Loucy (cell line): ENCODE data around the gene FHAD1.

Experiments used
- H2AFZ ChIP-seq: fragments of 200-600 bp; sonication (generic); 2 replicates; pipeline ENCODE4 v1.6.0; 2016; ENCODE audit warnings: antibody characterized with exemption, mild to moderate bottlenecking, low read length, moderate library complexity
- H3F3A ChIP-seq: fragments of 200-600 bp; 2 replicates; pipeline ENCODE4 v1.6.0; 2016; ENCODE audit warnings: antibody characterized with exemption, low read depth, mild to moderate bottlenecking
- H3K27me3 ChIP-seq: fragments of 200-600 bp; sonication (generic); 2 replicates; pipeline ENCODE4 v1.6.1; 2014; ENCODE audit warnings: low read length, mild to moderate bottlenecking; ENCODE audit not compliant: insufficient read depth, poor library complexity, severe bottlenecking
- H3K36me3 ChIP-seq: fragments of 200-600 bp; sonication (generic); 2 replicates; pipeline ENCODE4 v1.6.1; 2016; ENCODE audit warnings: low read length; ENCODE audit not compliant: insufficient read depth
- H3K4me1 ChIP-seq: fragments of 200-600 bp; sonication (generic); 2 replicates; pipeline ENCODE4 v1.5.1; 2014; ENCODE audit warnings: low read length, mild to moderate bottlenecking; ENCODE audit not compliant: insufficient read depth, poor library complexity, severe bottlenecking
- H3K4me2 ChIP-seq: fragments of 200-600 bp; sonication (generic); 2 replicates; pipeline ENCODE4 v1.6.0; 2014; ENCODE audit warnings: antibody characterized with exemption, low read length, low read depth, mild to moderate bottlenecking; ENCODE audit not compliant: poor library complexity, severe bottlenecking
- H3K4me3 ChIP-seq: fragments of 200-600 bp; sonication (generic); 2 replicates; pipeline ENCODE4 v1.5.1; 2014; ENCODE audit warnings: low read length, mild to moderate bottlenecking, mixed read lengths; ENCODE audit not compliant: poor library complexity, severe bottlenecking
- H3K79me2 ChIP-seq: fragments of 200-600 bp; sonication (generic); 2 replicates; pipeline ENCODE4 v1.6.1; 2014; ENCODE audit warnings: low read length; ENCODE audit not compliant: insufficient read depth
- H3K9ac ChIP-seq: fragments of 200-600 bp; sonication (generic); 2 replicates; pipeline ENCODE4 v1.6.0; 2014; ENCODE audit warnings: mild to moderate bottlenecking, low read depth, low read length, moderate library complexity; ENCODE audit not compliant: poor library complexity, severe bottlenecking
- H3K9me2 ChIP-seq: fragments of 200-600 bp; sonication (generic); replicated peaks from 2 replicates; pipeline ENCODE4 v1.6.1; 2016; ENCODE audit warnings: low read depth, low read length, mixed read lengths
- H3K9me3 ChIP-seq: fragments of 200-600 bp; sonication (generic); 2 replicates; pipeline ENCODE4 v1.6.1; 2014; ENCODE audit warnings: mild to moderate bottlenecking, antibody characterized with exemption, low read length, low read depth; ENCODE audit not compliant: insufficient read depth
- H4K20me1 ChIP-seq: fragments of 200-600 bp; sonication (generic); 2 replicates; pipeline ENCODE4 v1.6.0; 2014; ENCODE audit warnings: antibody characterized with exemption, low read length, mild to moderate bottlenecking; ENCODE audit not compliant: insufficient read depth, poor library complexity, severe bottlenecking
- EZH2phosphoT487 ChIP-seq: fragments of 200-600 bp; IDR thresholded peaks from 2 replicates; pipeline ENCODE4 v1.6.1; 2018; ENCODE audit warnings: antibody characterized with exemption, mild to moderate bottlenecking, moderate library complexity, borderline replicate concordance
- TF ChIP-seq, protein P1 (sequence below): fragments of 200-600 bp; sonication (generic); conservative IDR thresholded peaks from 2 replicates; pipeline ENCODE4 v1.5.1; 2014; ENCODE audit warnings: mild to moderate bottlenecking, antibody characterized with exemption, low read length

The FHAD1 gene

DNA sequence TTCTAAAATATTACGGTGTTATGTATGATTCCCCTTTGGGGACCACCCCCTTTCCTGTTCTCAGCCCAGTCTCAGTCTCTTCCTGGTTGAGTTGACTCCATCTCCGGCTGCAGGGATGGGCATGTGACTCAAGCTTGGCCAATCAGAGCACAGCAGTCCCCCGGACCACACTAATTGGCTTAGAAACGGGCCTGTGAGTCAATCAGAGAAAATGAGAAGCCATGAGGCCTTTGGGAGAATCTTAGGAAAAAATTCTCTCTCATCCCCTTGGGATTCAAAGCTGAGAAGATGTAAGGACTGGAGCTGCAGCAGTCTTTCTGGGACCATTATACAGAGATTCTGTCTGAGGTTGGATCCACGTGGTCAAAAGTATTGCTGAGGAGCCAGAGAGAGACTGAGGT is 10.7 kb upstream of the FHAD1 start:
- TF ChIP-seq, protein P1, sequence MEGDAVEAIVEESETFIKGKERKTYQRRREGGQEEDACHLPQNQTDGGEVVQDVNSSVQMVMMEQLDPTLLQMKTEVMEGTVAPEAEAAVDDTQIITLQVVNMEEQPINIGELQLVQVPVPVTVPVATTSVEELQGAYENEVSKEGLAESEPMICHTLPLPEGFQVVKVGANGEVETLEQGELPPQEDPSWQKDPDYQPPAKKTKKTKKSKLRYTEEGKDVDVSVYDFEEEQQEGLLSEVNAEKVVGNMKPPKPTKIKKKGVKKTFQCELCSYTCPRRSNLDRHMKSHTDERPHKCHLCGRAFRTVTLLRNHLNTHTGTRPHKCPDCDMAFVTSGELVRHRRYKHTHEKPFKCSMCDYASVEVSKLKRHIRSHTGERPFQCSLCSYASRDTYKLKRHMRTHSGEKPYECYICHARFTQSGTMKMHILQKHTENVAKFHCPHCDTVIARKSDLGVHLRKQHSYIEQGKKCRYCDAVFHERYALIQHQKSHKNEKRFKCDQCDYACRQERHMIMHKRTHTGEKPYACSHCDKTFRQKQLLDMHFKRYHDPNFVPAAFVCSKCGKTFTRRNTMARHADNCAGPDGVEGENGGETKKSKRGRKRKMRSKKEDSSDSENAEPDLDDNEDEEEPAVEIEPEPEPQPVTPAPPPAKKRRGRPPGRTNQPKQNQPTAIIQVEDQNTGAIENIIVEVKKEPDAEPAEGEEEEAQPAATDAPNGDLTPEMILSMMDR: no peak
- no peak for TF ChIP-seq EZH2phosphoT487
- Histone ChIP-seq H3K4me2 (no peak overlapping the region), H3F3A (no peaks in the 10 kb centered on the region), H3K79me2 (no peaks in the 10 kb centered on the region), H3K9ac (no peak overlapping the region), H2AFZ (no peak overlapping the region), H3K4me3 (no peak overlapping the region), H3K27me3 (no peaks in the 10 kb centered on the region), H3K36me3 (no peaks in the 10 kb centered on the region), H3K4me1 (no peaks in the 10 kb centered on the region), H4K20me1 (no peaks in the 10 kb centered on the region), H3K9me2 (no peaks in the 10 kb centered on the region), H3K9me3 (no peaks in the 10 kb centered on the region)

DNA sequence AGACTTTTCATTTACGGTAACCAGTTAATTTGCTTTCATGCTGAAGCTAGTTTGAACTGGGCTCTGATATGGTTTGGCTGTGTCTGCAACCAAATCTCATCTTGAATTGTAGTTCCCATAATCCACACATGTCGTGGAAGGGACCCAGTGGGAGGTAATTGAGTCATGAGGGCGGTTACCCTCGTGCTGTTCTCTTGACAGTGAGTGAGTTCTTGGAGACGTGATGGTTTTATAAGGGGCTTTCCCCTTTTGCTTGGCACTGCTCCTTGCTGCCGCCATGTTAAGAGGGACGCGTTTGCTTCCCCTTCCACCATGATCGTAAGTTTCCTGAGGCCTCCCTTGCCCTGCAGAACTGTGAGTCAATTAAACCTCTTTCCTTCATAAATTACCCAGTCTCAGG is 10.3 kb upstream of the FHAD1 start:
- Histone ChIP-seq H3K9me3 (no peaks in the 10 kb centered on the region), H3K4me2 (no peak overlapping the region), H3K36me3 (no peaks in the 10 kb centered on the region), H3K9ac (no peak overlapping the region), H3K4me1 (no peaks in the 10 kb centered on the region), H4K20me1 (no peaks in the 10 kb centered on the region), H3K79me2 (no peaks in the 10 kb centered on the region), H3F3A (no peaks in the 10 kb centered on the region), H2AFZ (no peak overlapping the region), H3K4me3 (no peak overlapping the region), H3K27me3 (no peaks in the 10 kb centered on the region), H3K9me2 (no peaks in the 10 kb centered on the region)
- no peak for TF ChIP-seq EZH2phosphoT487
- TF ChIP-seq, protein P1: no peak

DNA sequence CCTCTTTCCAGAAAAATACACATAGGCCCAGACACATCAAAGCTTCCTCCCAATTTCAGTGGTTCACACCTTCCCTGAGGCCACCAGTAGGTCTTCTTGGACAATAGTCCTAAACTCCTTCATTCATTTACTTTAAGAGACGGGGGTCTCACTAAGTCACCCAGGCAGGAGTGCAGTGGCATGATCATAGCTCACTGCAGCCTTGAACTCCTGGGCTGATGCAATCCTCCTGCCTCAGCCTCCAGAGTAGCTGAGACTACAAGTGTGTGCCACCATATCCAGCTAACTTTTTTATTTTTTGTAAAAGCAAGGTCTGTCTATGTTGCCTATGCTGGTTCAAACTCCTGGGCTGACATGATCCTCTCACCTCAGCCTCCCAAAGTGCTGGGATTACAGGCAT is 8.2 kb upstream of the FHAD1 start:
- no peaks in the 10 kb centered on the region for H3F3A ChIP-seq
- H3K4me1 ChIP-seq: no peaks in the 10 kb centered on the region

More for the DNA sequence above, 8.2 kb upstream of the FHAD1 start:
- H4K20me1 ChIP-seq: no peaks in the 10 kb centered on the region
- no peak overlapping the region for H3K4me3 ChIP-seq
- no peaks in the 10 kb centered on the region for H3K79me2 ChIP-seq
- no peaks in the 10 kb centered on the region for H3K36me3 ChIP-seq
- no peaks in the 10 kb centered on the region for H3K27me3 ChIP-seq
- no peak overlapping the region for H2AFZ ChIP-seq
- H3K9me3 ChIP-seq: no peaks in the 10 kb centered on the region
- H3K9me2 ChIP-seq: no peaks in the 10 kb centered on the region
- TF ChIP-seq, protein P1: no peak
- no peak for TF ChIP-seq EZH2phosphoT487
- no peak overlapping the region for H3K9ac ChIP-seq
- H3K4me2 ChIP-seq: no peak overlapping the region
